ENCODE results near the gene ARHGAP45. TPM values are rescaled to one million over a fixed set of nuclear protein-coding genes. Genes with fewer than 3 reads are reported as not detected.

Gene ARHGAP45
- total RNA-seq, 1 donor from 2014 or later, result 83.5 TPM

- TF ChIP-seq CTCF (IDR thresholded peaks at IDR 0.05), result no peak
- H3K4me1 ChIP-seq, result no peaks in the 10 kb centered on the region
- no peak overlapping the region for H3K27ac ChIP-seq
- intact Hi-C loops (cut with DNase I), result no loop called here
- DNase-seq (no peak), ATAC-seq (no peak)
- peaks cover 20% of the 10 kb centered on the region for H3K9me3 ChIP-seq
- H3K27me3 ChIP-seq (ENCODE audit: low read depth), result no peaks in the 10 kb centered on the region
- no peak overlapping the region for H3K4me3 ChIP-seq
- H3K36me3 ChIP-seq, result peaks cover 6% of the 10 kb centered on the region
These were observed 11.9 kb upstream of the ARHGAP45 start for GRCh38 chr19:1055028-1055425.

GRCh38 chr19:1055886-1056620, 10.9 kb upstream of the ARHGAP45 start:
- Histone ChIP-seq H3K36me3 (peaks cover 6% of the 10 kb centered on the region), H3K9me3 (peaks cover 20% of the 10 kb centered on the region), H3K27ac (no peak overlapping the region), H3K4me1 (no peaks in the 10 kb centered on the region), H3K27me3 (ENCODE audit: low read depth) (no peaks in the 10 kb centered on the region), H3K4me3 (no peak overlapping the region)
- intact Hi-C loops (cut with DNase I), result no loop called here
- no peak for ATAC-seq
- TF ChIP-seq CTCF (IDR thresholded peaks at IDR 0.05), result no peak
- DNase-seq, result no peak

- Histone ChIP-seq H3K36me3 (peaks cover 6% of the 10 kb centered on the region), H3K4me1 (no peaks in the 10 kb centered on the region), H3K4me3 (no peak overlapping the region), H3K27me3 (ENCODE audit: low read depth) (no peaks in the 10 kb centered on the region), H3K27ac (no peak overlapping the region), H3K9me3 (peaks cover 20% of the 10 kb centered on the region)
- intact Hi-C loops (cut with DNase I), result no loop called here
- ATAC-seq (peak; percentile 30 to 66), DNase-seq (no peak)
- peak; percentile 26 for TF ChIP-seq CTCF (IDR thresholded peaks at IDR 0.05)
These were observed 9.7 kb upstream of the ARHGAP45 start for GRCh38 chr19:1057176-1057855.

GRCh38 chr19:1058112-1058511, 8.9 kb upstream of the ARHGAP45 start:
- no peak for TF ChIP-seq CTCF (IDR thresholded peaks at IDR 0.05)
- Histone ChIP-seq H3K4me3 (no peak overlapping the region), H3K36me3 (peaks cover 6% of the 10 kb centered on the region), H3K27me3 (ENCODE audit: low read depth) (no peaks in the 10 kb centered on the region), H3K9me3 (peaks cover 20% of the 10 kb centered on the region), H3K27ac (no peak overlapping the region), H3K4me1 (no peaks in the 10 kb centered on the region)
- DNase-seq, result no peak
- intact Hi-C loops (cut with DNase I), result no loop called here
- ATAC-seq, result no peak

- peaks cover 13% of the 10 kb centered on the region for H3K4me1 ChIP-seq
- no peak overlapping the region for H3K27ac ChIP-seq
- intact Hi-C loops (cut with DNase I), result no loop called here
- ATAC-seq (no peak), DNase-seq (no peak)
- H3K4me3 ChIP-seq, result no peak overlapping the region
- no peaks in the 10 kb centered on the region for H3K27me3 ChIP-seq (ENCODE audit: low read depth)
- TF ChIP-seq CTCF (IDR thresholded peaks at IDR 0.05), result no peak
- no peaks in the 10 kb centered on the region for H3K36me3 ChIP-seq
- peaks cover 20% of the 10 kb centered on the region for H3K9me3 ChIP-seq
These were observed 6.3 kb upstream of the ARHGAP45 start for GRCh38 chr19:1060689-1061088.
